Measurements from ENCODE around the gene MYO1D. TPM values are rescaled to one million over a fixed set of nuclear protein-coding genes. Genes with fewer than 3 reads are reported as not detected.

Gene MYO1D
- total RNA-seq, 1 experiment from 2014 or later, result 40.8 TPM

- no peak overlapping the region for H3K4me2 ChIP-seq
- H3K9me2 ChIP-seq (ENCODE audit: insufficient read depth), result no peaks in the 10 kb centered on the region
- H3F3A ChIP-seq (ENCODE audit: insufficient read depth, low read depth), result no peaks in the 10 kb centered on the region
- no peaks in the 10 kb centered on the region for H3K9me3 ChIP-seq (ENCODE audit: insufficient read depth, low read depth)
- intact Hi-C loops (cut with micrococcal nuclease; ENCODE audit: unreplicated experiment), result no loop called here
- no peaks in the 10 kb centered on the region for H3K36me3 ChIP-seq (ENCODE audit: low read depth)
- POLR2A ChIA-PET (ENCODE audit: unreplicated experiment), result no interaction called here
- CTCF ChIA-PET, result no interaction called here
- TF ChIP-seq EZH2 (IDR thresholded peaks at IDR 0.05; ENCODE audit: low read depth), result no peak
- TF ChIP-seq, protein P1, sequence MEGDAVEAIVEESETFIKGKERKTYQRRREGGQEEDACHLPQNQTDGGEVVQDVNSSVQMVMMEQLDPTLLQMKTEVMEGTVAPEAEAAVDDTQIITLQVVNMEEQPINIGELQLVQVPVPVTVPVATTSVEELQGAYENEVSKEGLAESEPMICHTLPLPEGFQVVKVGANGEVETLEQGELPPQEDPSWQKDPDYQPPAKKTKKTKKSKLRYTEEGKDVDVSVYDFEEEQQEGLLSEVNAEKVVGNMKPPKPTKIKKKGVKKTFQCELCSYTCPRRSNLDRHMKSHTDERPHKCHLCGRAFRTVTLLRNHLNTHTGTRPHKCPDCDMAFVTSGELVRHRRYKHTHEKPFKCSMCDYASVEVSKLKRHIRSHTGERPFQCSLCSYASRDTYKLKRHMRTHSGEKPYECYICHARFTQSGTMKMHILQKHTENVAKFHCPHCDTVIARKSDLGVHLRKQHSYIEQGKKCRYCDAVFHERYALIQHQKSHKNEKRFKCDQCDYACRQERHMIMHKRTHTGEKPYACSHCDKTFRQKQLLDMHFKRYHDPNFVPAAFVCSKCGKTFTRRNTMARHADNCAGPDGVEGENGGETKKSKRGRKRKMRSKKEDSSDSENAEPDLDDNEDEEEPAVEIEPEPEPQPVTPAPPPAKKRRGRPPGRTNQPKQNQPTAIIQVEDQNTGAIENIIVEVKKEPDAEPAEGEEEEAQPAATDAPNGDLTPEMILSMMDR (conservative IDR thresholded peaks at IDR 0.05), result no peak
- H3K4me3 ChIP-seq, result no peak overlapping the region
- no peaks in the 10 kb centered on the region for H3K79me2 ChIP-seq (ENCODE audit: low read depth)
- no TSS peak for BruUV-seq (replicated peaks)
- no peak for DNase-seq
- H3K27me3 ChIP-seq (ENCODE audit: insufficient read depth, low read depth), result no peaks in the 10 kb centered on the region
- H3K4me1 ChIP-seq (replicated peaks; ENCODE audit: insufficient read depth), result peaks cover 10% of the 10 kb centered on the region
- H2AFZ ChIP-seq, result no peak overlapping the region
- H4K20me1 ChIP-seq (ENCODE audit: insufficient read depth), result no peaks in the 10 kb centered on the region
- no peak overlapping the region for H3K27ac ChIP-seq
Observed at GRCh38 chr17:32852811-32853210, 24.1 kb downstream of the MYO1D start.

- intact Hi-C loops (cut with micrococcal nuclease; ENCODE audit: unreplicated experiment), result no loop called here
Observed at GRCh38 chr17:32849879-32850278, 27.0 kb downstream of the MYO1D start.

DNA sequence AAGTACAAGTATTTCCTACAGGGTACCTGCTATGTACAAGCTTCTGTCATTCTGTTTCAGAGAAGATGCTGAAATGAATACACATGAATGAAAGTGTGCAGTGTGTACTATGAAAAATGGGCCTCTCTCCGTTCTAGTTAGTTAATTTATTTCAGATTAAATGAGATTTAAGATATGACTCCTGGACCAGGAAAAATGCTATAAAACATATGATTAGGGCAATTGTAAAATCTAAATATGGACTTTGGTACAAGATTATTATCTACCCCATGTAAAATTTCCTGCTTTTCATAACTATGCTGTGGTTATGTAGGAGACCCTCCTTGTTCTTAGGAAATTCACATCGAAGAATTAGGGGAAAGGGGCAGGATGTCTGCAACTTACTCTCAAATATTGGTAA, 28.9 kb downstream of the MYO1D start:
- Histone ChIP-seq H3K36me3 (ENCODE audit: low read depth) (no peaks in the 10 kb centered on the region), H3K27me3 (ENCODE audit: insufficient read depth, low read depth) (no peaks in the 10 kb centered on the region), H3K79me2 (ENCODE audit: low read depth) (no peaks in the 10 kb centered on the region), H3K27ac (no peak overlapping the region), H3K4me1 (replicated peaks; ENCODE audit: insufficient read depth) (no peaks in the 10 kb centered on the region), H3K4me3 (no peak overlapping the region), H3F3A (ENCODE audit: insufficient read depth, low read depth) (no peaks in the 10 kb centered on the region), H3K9me2 (ENCODE audit: insufficient read depth) (no peaks in the 10 kb centered on the region), H2AFZ (no peak overlapping the region), H3K9me3 (ENCODE audit: insufficient read depth, low read depth) (no peaks in the 10 kb centered on the region), H3K4me2 (no peak overlapping the region), H4K20me1 (ENCODE audit: insufficient read depth) (no peaks in the 10 kb centered on the region)
- ChIA-PET POLR2A (ENCODE audit: unreplicated experiment) (no interaction called here), CTCF (no interaction called here)
- intact Hi-C loops (cut with micrococcal nuclease; ENCODE audit: unreplicated experiment), result no loop called here
- TF ChIP-seq EZH2 (IDR thresholded peaks at IDR 0.05; ENCODE audit: low read depth), result no peak
- TF ChIP-seq, protein P1 (conservative IDR thresholded peaks at IDR 0.05), result no peak
- no peak for DNase-seq
- no TSS peak for BruUV-seq (replicated peaks)

More at GRCh38 chr17:32849879-32850278, 27.0 kb downstream of the MYO1D start:
- no peak for TF ChIP-seq EZH2 (IDR thresholded peaks at IDR 0.05; ENCODE audit: low read depth)
- TF ChIP-seq, protein P1 (conservative IDR thresholded peaks at IDR 0.05), result no peak
- Histone ChIP-seq H3K79me2 (ENCODE audit: low read depth) (no peaks in the 10 kb centered on the region), H3K9me3 (ENCODE audit: insufficient read depth, low read depth) (no peaks in the 10 kb centered on the region), H3K4me3 (no peak overlapping the region), H2AFZ (no peak overlapping the region), H3K4me2 (no peak overlapping the region), H3K9me2 (ENCODE audit: insufficient read depth) (no peaks in the 10 kb centered on the region), H3K27me3 (ENCODE audit: insufficient read depth, low read depth) (no peaks in the 10 kb centered on the region), H4K20me1 (ENCODE audit: insufficient read depth) (no peaks in the 10 kb centered on the region), H3K4me1 (replicated peaks; ENCODE audit: insufficient read depth) (peaks cover 10% of the 10 kb centered on the region), H3F3A (ENCODE audit: insufficient read depth, low read depth) (no peaks in the 10 kb centered on the region), H3K36me3 (ENCODE audit: low read depth) (no peaks in the 10 kb centered on the region), H3K27ac (no peak overlapping the region)
- BruUV-seq (replicated peaks), result no TSS peak
- ChIA-PET CTCF (no interaction called here), POLR2A (ENCODE audit: unreplicated experiment) (no interaction called here)
- no peak for DNase-seq
